NB4 (cell line): ENCODE data around the gene DAPK1.

Experiments
- CTCF ChIP-seq: IDR thresholded peaks from one replicate; pipeline ENCODE4 v1.5.1; 2012; ENCODE audit warnings: low read depth, low read length
- MAX ChIP-seq: IDR thresholded peaks from 2 replicates; pipeline ENCODE4 v1.6.1; 2011; ENCODE audit warnings: low read depth, low read length
- POLR2A ChIP-seq: IDR thresholded peaks from 2 replicates; pipeline ENCODE4 v1.6.1; 2011; ENCODE audit warnings: mild to moderate bottlenecking; ENCODE audit not compliant: insufficient read length; ENCODE audit errors: extremely low read depth

GRCh38 chr9:87658511-87658910, 160.8 kb downstream of the DAPK1 start:
- TF ChIP-seq POLR2A, result no peak
- no peak for TF ChIP-seq CTCF
- TF ChIP-seq MAX, result no peak
